Fibroblast of peridontal ligament (primary cell): ENCODE measurements around the gene RAMP1.
A peak's percentile ranks its signal among the peaks of the same experiment; 100 is the strongest.

Source experiments
- DNase-seq: peaks from one replicate; pipeline ENCODE4 v3.0.0-alpha.2; 2010; ENCODE audit errors: extremely low read depth

Gene RAMP1

DNA sequence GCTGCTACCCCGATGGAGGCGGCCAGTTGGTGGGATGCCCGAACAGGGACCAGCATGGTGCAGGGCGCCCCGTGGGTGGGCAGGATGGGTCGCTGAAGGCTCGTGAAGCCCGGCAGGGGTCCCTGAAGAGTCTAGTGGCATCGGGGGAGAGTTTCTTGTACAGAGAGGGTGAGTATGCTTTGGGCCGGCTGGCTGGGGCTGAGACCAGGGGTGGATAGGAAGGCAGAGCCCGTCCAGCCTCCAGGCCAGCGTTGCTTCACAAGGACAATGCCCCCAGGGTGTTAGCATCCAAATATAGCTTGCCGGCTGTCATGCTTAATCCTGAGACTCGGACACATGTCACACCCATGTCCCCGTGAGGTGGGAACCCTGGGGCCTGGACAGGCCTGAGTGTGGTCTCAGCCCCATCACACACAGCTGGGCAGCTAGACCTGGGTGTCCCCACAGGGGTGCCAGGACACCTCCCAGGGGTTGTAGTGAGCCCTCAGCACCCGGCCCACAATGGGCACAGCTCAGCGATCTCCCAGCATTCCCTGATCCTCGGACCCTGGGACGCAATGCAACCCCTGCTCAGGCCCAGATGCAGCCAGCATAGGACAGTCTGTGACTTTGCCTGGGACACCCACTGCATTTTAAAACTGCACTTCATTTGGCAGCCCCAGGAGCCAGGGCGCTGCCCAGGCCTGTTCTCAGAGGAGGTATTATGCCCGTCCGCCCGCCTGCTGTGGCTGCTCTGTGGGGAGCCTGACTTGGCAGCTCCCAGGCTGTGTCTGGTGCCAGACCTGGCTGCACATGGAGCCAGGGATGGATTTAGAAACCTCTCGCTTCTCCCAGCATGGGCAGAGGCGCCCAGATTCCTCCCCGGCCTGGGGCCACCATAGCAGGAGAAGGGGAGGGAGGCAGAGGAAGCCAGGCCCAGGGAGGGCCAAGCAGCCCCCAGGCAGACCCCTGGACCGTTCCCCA is 36.4 kb downstream of the RAMP1 start:
- no peak for DNase-seq

DNA sequence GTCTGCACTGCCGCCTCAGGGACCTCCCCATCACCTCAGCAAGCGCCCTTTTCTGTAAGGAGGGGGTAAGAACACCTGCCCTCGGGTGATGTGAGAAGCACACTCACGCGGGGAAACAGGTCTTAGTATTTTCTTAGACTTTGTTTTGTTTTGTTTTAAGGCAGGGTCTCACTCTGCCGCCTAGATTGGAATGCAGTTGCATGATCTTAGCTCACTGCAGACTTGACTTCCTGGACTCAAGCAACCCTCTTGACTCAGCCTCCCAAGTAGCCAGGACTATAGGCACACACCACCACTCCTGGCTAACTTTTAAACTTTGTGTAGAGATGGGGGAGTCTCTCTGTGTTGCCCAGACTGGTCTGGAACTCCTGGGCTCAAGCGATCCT is 37.1 kb downstream of the RAMP1 start:
- no peak for DNase-seq

DNA sequence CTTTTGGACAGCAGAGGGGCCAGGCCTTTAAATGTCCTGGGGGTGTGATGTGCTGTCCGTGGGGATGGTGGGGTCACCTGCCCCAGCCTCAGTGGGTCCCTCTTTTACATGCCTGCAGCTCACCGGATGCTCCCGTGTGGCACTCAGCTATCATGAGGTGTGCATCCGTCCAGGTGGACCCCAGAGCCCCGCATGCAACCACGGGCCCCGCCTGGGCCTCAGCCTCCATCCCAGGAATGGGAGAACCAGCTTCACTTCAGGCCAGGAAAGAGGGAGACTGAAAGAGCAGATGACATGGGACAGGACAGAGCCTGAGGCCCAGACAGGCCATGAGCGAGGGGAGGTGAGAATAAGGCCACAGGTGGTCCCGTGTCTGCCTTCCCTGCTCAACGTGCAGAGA is 37.5 kb downstream of the RAMP1 start:
- no peak for DNase-seq

GRCh38 chr2:237898057-237898414 is 38.6 kb downstream of the RAMP1 start:
- DNase-seq: no peak

DNA sequence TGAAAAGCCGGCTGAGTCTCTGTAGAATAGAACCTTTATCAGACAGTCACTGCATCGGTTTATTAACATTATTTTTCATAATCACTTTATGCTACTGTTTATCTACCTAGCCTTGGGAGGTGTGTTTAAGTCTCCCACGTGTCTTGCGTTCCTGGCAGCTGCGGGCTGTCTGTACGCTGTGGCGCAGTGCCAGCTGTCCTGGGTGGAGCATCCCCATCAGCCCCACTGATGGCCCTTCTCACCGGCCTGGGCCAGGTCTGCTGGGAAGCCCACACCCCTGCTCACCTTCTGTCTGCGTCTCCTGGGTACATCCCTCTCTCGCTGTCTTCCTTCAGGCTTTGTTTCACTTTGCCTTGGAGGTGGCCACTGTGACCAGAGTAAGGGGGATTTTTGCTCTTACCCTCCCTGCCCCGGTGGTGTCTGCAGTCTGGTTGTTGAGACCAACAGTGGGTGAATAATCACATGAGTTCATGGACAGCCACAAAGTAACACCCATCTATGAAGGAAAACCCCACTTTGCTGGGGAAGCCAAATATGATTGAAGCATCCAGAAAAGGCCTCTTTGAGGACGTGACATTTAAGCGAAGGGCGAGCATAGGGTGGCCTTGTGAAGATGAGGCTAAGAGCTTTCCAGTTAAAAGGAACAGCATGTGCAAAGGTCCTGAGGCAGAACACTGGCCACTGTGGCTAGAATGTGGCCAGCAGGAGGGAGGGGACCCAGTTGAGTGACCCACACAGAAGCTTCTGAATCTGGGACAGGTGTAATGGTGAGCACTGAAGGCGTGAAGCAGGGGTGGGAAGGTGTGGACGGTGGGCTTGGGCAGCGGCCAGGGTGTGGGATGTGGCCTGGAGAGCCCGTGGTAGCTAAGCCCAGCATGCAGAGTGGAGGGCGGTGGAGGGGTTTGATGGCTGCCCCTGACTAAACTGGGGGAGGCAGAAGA is 41.7 kb downstream of the RAMP1 start:
- no peak for DNase-seq

GRCh38 chr2:237901932-237902850 is 42.8 kb downstream of the RAMP1 start:
- no peak for DNase-seq

DNA sequence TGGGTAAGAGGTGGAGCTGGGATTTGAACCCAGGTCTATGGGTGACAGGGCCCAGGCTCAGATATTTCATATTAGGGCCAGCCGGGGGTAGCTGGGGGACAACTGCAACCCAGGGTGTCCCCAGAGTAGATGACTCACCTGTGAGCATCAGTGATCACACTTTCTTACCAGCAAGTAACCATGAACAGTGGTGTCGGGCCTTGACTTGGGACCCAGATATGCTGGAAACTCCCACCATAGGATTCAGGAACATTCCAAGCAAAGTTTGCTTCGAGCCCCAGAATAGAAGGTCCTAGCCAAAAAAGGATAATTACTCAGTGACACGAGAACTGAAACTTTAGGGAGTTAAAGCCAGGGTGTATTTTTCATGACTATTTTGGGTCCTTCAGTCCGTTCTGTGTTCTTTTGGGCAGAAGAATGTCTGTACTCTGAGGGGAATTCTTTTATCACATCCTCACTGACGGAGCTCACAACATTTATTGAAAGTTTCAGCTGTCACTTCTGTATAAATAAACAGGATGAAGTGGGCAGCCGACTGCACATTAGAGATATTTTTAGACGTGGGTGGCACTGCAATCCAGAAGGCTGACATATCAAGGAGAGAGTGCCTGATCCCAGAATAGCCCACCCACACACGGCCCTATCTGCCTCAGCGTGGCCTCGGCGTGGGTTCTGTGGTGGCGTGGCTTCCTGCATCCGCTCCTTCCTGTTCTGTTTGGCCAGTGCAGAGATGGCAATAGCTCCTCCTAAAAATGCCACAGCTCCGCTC is 45.6 kb downstream of the RAMP1 start:
- DNase-seq: peak; percentile 64

- no peak for DNase-seq
Observed at GRCh38 chr2:237907144-237907543, 47.7 kb downstream of the RAMP1 start.

- no peak for DNase-seq
Observed at GRCh38 chr2:237909075-237909695, 49.8 kb downstream of the RAMP1 start.

GRCh38 chr2:237909801-237910475 is 50.5 kb downstream of the RAMP1 start:
- no peak for DNase-seq

GRCh38 chr2:237910576-237911362 is 51.3 kb downstream of the RAMP1 start:
- DNase-seq: no peak

GRCh38 chr2:237911363-237912017 is 52.1 kb downstream of the RAMP1 start:
- DNase-seq: no peak

DNA sequence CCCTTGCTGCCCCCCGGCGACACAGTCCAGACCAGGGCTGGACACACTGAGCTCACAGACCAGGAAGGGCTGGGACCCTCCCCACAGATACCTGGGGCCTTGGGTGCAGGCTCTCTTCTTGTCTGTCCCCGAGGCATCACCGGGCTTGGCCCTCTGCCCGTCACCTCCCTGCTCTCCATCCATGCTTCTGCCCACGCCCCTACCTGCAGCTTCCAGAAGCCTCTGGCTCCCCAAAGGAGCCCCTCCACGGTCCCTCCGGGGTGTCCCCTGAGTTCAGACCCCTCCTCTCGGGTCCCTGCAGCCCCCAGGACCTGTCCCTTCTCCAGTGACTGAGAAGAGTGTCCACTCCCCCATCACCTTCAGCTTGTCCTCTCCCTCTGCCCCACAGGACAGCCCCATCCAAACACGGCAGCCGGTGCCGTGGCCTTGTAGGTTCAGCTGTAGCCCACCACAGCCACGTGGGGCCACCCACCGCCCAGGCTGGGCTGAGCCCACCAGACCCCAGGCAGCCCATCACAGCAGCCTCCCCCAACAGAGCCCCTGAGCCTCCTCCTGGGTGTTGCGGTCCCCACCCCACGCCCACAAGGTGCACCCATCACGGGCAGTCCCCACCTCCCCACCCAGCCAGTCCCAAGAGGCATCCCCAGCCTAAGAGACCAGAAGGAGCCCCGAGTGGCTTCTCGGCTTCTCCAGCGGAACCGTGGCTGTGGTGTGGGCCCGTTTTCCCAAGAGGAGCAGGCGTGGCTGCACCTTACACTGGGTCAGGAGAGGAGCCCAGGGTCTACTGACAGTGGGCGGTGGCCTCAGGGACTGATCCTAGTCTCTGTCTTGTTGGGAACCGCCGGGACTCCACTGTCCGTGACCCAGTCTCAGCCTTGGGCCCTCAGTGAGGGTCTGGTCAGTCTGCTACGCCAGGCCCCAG is 53.1 kb downstream of the RAMP1 start:
- DNase-seq: no peak

DNA sequence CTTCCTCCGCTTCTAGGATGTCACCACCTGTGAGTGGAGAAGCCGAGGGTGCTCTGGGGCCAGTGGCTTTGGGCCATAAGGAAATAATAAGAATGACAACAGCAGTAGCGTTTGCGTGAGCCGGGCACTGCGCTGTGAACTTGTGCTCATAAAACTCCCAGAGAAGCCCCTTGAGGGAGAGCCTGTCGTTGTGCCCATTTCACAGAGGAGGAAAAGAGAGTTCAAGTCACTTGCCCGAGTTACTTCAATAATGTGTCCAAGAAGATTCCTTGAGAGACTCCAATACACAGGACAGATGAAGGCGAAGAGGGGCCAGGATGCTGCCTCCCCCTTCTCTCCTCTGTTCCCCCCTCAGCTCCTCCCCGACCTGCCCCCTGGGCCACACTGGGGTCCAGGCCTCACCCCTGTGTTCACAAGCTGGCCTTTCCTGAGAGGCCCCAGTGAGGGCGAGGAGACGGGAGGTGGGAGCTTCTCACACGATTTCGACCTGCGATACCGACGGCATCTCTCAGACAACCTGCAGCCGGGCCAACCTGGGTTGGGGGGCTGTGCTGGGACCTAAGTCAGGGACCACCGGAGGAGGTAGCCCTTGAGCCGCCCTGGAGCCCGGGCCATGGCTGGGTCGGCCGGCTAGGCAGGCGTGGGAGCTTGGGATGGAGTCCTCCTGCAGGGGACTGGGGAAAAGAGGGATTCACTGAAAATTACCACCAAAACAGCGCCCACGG is 53.9 kb downstream of the RAMP1 start:
- no peak for DNase-seq

- DNase-seq: no peak
Observed at GRCh38 chr2:237915576-237915975, 56.2 kb downstream of the RAMP1 start.

- no peak for DNase-seq
Observed at GRCh38 chr2:237916296-237916695, 56.9 kb downstream of the RAMP1 start.
